Jurkat, Clone E6-1 (cell line): ENCODE measurements around the gene FARSB.

Experiments used
- DNase-seq: peaks from one replicate; pipeline ENCODE4 v3.0.0-alpha.2; 2011; ENCODE audit warnings: low read depth, low spot score
- H3K4me3 ChIP-seq: 2 replicates; pipeline ENCODE4 v1.5.1; 2011; ENCODE audit warnings: mild to moderate bottlenecking, low read length, control low read depth, moderate library complexity

FARSB gene

GRCh38 chr2:222523783-222524544 is 131.9 kb downstream of the FARSB start:
- no peak for DNase-seq
- no peak overlapping the region for H3K4me3 ChIP-seq

- no peak overlapping the region for H3K4me3 ChIP-seq
- no peak for DNase-seq
These were observed 133.8 kb downstream of the FARSB start for GRCh38 chr2:222522082-222522481.

GRCh38 chr2:222521099-222521498 is 134.8 kb downstream of the FARSB start:
- no peak for DNase-seq
- H3K4me3 ChIP-seq, result no peak overlapping the region
